HepG2 (cell line): ENCODE data around the gene TWIST2. TPM values are rescaled to one million over a fixed set of nuclear protein-coding genes. Genes with fewer than 3 reads are reported as not detected.

ENCODE experiments used
- ATAC-seq: fragments of 200-7000 bp; cut with Tn5 transposase; 3 replicates; pipeline ENCODE4 v1.9.1; 2020; ENCODE audit warnings: mild to moderate bottlenecking, moderate library complexity
- BruUV-seq: library from RNA; stranded (reverse); fragments of 400-500 nt; replicated peaks from 2 replicates; lab custom pipeline; 2021; lab: Mats Ljungman, UMichigan
- CTCF ChIA-PET: fragments of 300-600 bp; formaldehyde crosslinking; extraction: SDS; loops from one replicate; lab custom pipeline; 2021; ENCODE audit warnings: low total read pairs, inconsistent platforms, low intra/inter-chr PET ratio; lab: Yijun Ruan, JAX
- POLR2A ChIA-PET: fragments of 350-600 bp; sonication (Branson Sonifier 250); formaldehyde crosslinking; loops from one replicate; lab custom pipeline; 2020; ENCODE audit warnings: antibody characterized with exemption, inconsistent platforms; lab: Yijun Ruan, JAX
- DNase-seq: peaks from one replicate; pipeline ENCODE4 v3.0.0-alpha.2; 2015; ENCODE audit warnings: low spot score
- FAIRE-seq: peaks from 3 replicates; lab custom pipeline; 2011; peaks lifted over from hg19 to GRCh38; lab: Jason Lieb, UNC
- H2AFZ ChIP-seq: one replicate; pipeline ENCODE4 v1.6.1; 2011; ENCODE audit warnings: low read length, inconsistent platforms
- H3K27ac ChIP-seq: fragments of 300-600 bp; 3 replicates; pipeline ENCODE4 v1.8.0; 2011; ENCODE audit warnings: mixed run types, mild to moderate bottlenecking, mixed read lengths, low read length, inconsistent platforms; ENCODE audit not compliant: insufficient read depth; ENCODE audit errors: extremely low read length
- H3K27me3 ChIP-seq, 2 experiments: fragments of 200-600 bp in 1 of 2; 2 replicates in 1 of 2; 3 replicates in 1 of 2; pipeline versions ENCODE4 v1.6.0 to v1.8.0; 2011; ENCODE audit warnings: low read length in 2 of 2, mild to moderate bottlenecking in 2 of 2, moderate library complexity in 2 of 2, inconsistent platforms in 1 of 2; ENCODE audit not compliant: insufficient read depth in 2 of 2, control insufficient read depth in 1 of 2
- H3K36me3 ChIP-seq, 2 experiments: fragments of 200-600 bp in 1 of 2; replicated peaks in 1 of 2; 2 replicates in 1 of 2; 3 replicates in 1 of 2; pipeline versions ENCODE4 v1.5.1 to v1.8.0; 2011; ENCODE audit warnings: low read length in 2 of 2, inconsistent platforms in 1 of 2; ENCODE audit not compliant: insufficient read depth in 2 of 2, control insufficient read depth in 1 of 2
- H3K4me1 ChIP-seq: 2 replicates; pipeline ENCODE4 v1.5.1; 2012; ENCODE audit warnings: low read length, inconsistent platforms; ENCODE audit not compliant: insufficient read depth
- H3K4me2 ChIP-seq: 2 replicates; pipeline ENCODE4 v1.6.0; 2011; ENCODE audit warnings: low read depth, low read length, inconsistent platforms
- H3K4me3 ChIP-seq, 3 experiments: fragments of 200-600 bp in 1 of 3; sonication (generic), shearing (Covaris generic) in 1 of 3; replicated peaks in 1 of 3; 2 replicates each; pipeline ENCODE4 v1.5.1; 2011 to 2016; ENCODE audit warnings: low read length in 3 of 3, inconsistent platforms in 2 of 3, low read depth in 2 of 3, mild to moderate bottlenecking in 2 of 3, control low read depth in 1 of 3, mixed read lengths in 1 of 3; ENCODE audit not compliant: insufficient read depth in 1 of 3
- H3K79me2 ChIP-seq: one replicate; pipeline ENCODE4 v1.6.1; 2011; ENCODE audit warnings: low read length, inconsistent platforms; ENCODE audit not compliant: insufficient read depth
- H3K9ac ChIP-seq: 2 replicates; pipeline ENCODE4 v1.6.0; 2011; ENCODE audit warnings: mild to moderate bottlenecking, low read depth, low read length, inconsistent platforms; ENCODE audit not compliant: insufficient read depth
- H3K9me3 ChIP-seq: 2 replicates; pipeline ENCODE4 v1.5.1; 2012; ENCODE audit warnings: mild to moderate bottlenecking, low read length
- H4K20me1 ChIP-seq: 2 replicates; pipeline ENCODE4 v1.6.0; 2011; ENCODE audit warnings: inconsistent platforms, mild to moderate bottlenecking, low read length, moderate library complexity; ENCODE audit not compliant: insufficient read depth
- IRX3 ChIP-seq: sonication (generic); formaldehyde crosslinking; IDR thresholded peaks from 2 replicates; pipeline ENCODE4 v1.8.1; 2023; ENCODE audit warnings: mild to moderate bottlenecking, low read depth, missing genetic modification reagents, borderline replicate concordance
- KDM1A ChIP-seq: IDR thresholded peaks from 2 replicates; pipeline ENCODE4 v1.6.1; 2016; ENCODE audit warnings: missing compliant biosample characterization
- MED8 ChIP-seq: sonication (generic); formaldehyde crosslinking; IDR thresholded peaks from 2 replicates; pipeline ENCODE4 v1.8.1; 2023; ENCODE audit warnings: mild to moderate bottlenecking, missing genetic modification reagents; ENCODE audit not compliant: insufficient replicate concordance
- NRL ChIP-seq: sonication (generic); formaldehyde crosslinking; IDR thresholded peaks from 2 replicates; pipeline ENCODE4 v1.5.0; 2020; ENCODE audit warnings: missing genetic modification reagents, mild to moderate bottlenecking, moderate library complexity, borderline replicate concordance
- SRSF9 ChIP-seq: fragments of 200-400 bp; formaldehyde crosslinking; IDR thresholded peaks from 2 replicates; pipeline ENCODE4 v1.6.1; 2018; ENCODE audit warnings: borderline replicate concordance, mild to moderate bottlenecking, low read depth, low read length; ENCODE audit not compliant: insufficient read depth, poor library complexity, severe bottlenecking
- TBP ChIP-seq: sonication (generic); formaldehyde crosslinking; IDR thresholded peaks from 2 replicates; pipeline ENCODE4 v1.5.0; 2020; ENCODE audit warnings: missing genetic modification reagents
- ZEB1 ChIP-seq: IDR thresholded peaks from 2 replicates; pipeline ENCODE4 v1.6.1; 2012; ENCODE audit warnings: mild to moderate bottlenecking, low read depth, inconsistent platforms; ENCODE audit not compliant: insufficient replicate concordance
- ZNF337 ChIP-seq: sonication (generic); formaldehyde crosslinking; IDR thresholded peaks from 2 replicates; pipeline ENCODE4 v1.5.1; 2020; ENCODE audit warnings: missing genetic modification reagents, low read depth, mild to moderate bottlenecking, borderline replicate concordance
- ZNF772 ChIP-seq: sonication (generic); formaldehyde crosslinking; IDR thresholded peaks from 2 replicates; pipeline ENCODE4 v1.5.0; 2020; ENCODE audit warnings: mild to moderate bottlenecking, missing genetic modification reagents
- ZNF780A ChIP-seq: sonication (generic); formaldehyde crosslinking; IDR thresholded peaks from 2 replicates; pipeline ENCODE4 v1.8.0; 2022; ENCODE audit warnings: mild to moderate bottlenecking, missing genetic modification reagents, moderate library complexity
- WGBS: methylation state at CpG from one replicate; pipeline ENCODE4 v1.1.6; 2017; ENCODE audit warnings: low lambda C conversion rate; 5-methylcytosine and 5-hydroxymethylcytosine counted together
- in situ Hi-C: cut with HindIII; loops from 2 replicates; pipeline ENCODE4 v1.10.0; 2017; ENCODE audit warnings: low pct_unique_long_range_greater_than_20kb; ENCODE audit not compliant: extremely low pct_ligation_motif_present
- intact Hi-C: fragments of 100-400 bp; cut with micrococcal nuclease; formaldehyde crosslinking; loops from one replicate; pipeline ENCODE4 v1.10.0; 2022; ENCODE audit not compliant: unreplicated experiment
- polyA plus RNA-seq, 8 experiments: library from polyadenylated mRNA; depleted of rRNA in 3 of 8; stranded (reverse) in 7 of 8; unstranded in 1 of 8; fragments of >200 nt; fragmentation: Illumina TruSeq in 4 of 8; extraction: Trizol in 4 of 8; gene quantifications; 2 replicates each; pipeline versions ENCODE4 v1.2.1 to v1.2.3, GENCODE V29; 2011 to 2016; ENCODE audit warnings: low read depth in 4 of 8, missing spikeins in 1 of 8, mixed read lengths in 1 of 8; ENCODE audit not compliant: insufficient read depth in 1 of 8
- total RNA-seq, 5 experiments: library from RNA; depleted of rRNA; stranded (reverse); fragments of >200 nt; fragmentation: Illumina TruSeq; extraction: Trizol; gene quantifications; 2 replicates each; pipeline ENCODE4 v1.2.3, GENCODE V29; 2016; ENCODE audit warnings: low read depth in 1 of 5
- TF ChIP-seq, protein P1 (sequence below): IDR thresholded peaks from 2 replicates; pipeline ENCODE4 v1.6.1; 2016; ENCODE audit warnings: low read depth, borderline replicate concordance
- TF ChIP-seq, protein P2 (sequence below), 2 experiments: sonication (generic) in 1 of 2; formaldehyde crosslinking in 1 of 2; IDR thresholded peaks; 2 replicates each; pipeline versions ENCODE4 v1.6.1 to v1.9.0; 2014 to 2022; ENCODE audit warnings: antibody characterized with exemption in 1 of 2, borderline replicate concordance in 1 of 2, inconsistent platforms in 1 of 2, low read depth in 1 of 2, missing genetic modification reagents in 1 of 2
- TF ChIP-seq, protein P3 (sequence below): sonication (generic); formaldehyde crosslinking; IDR thresholded peaks from 2 replicates; pipeline ENCODE4 v1.4.0; 2020; ENCODE audit warnings: missing genetic modification reagents, borderline replicate concordance

TWIST2 gene
- total and polyA plus RNA-seq, 2 of the 13 experiments (the other 11 are each of a cell fraction or from before 2014, with no cell fraction given) = 0.08 to 0.11 TPM

DNA sequence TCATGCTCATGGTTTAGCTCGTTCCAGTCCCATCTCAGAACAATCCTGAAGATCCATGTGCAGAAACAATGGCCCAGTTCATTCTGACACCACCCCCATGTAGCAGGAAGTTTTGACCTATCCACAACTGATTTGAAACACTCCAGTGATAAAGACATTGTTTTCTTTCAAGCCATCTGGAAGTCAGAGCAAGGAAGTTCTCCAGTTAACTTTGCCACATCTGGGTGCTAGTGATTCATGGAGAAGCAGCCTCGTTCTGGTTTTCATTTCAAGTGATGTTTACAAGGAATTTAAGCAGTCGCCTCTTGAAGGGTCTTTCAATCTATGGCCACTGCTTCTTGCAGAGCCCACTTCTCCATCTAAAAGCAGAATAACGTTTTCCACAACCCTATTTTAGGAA lies 36.6 kb upstream of the TWIST2 start:
- intact Hi-C loops (no loop called here), in situ Hi-C loops (no loop called here)
- no peak overlapping the region for H3K4me3 ChIP-seq
- WGBS = 0% methylated on average over 4 of the region's 4 CpGs
- BruUV-seq = no TSS peak
- DNase-seq (no peak), ATAC-seq (no peak), FAIRE-seq (no peak)
- H3K9ac ChIP-seq = no peak overlapping the region
- H3K27me3 ChIP-seq = peaks cover 10 to 57% of the 10 kb centered on the region in 2 experiments
- no peaks in the 10 kb centered on the region for H3K36me3 ChIP-seq
- POLR2A ChIA-PET = no interaction called here
- no peak overlapping the region for H2AFZ ChIP-seq
- H3K9me3 ChIP-seq = peaks cover 17% of the 10 kb centered on the region
- no peak for TF ChIP-seq MED8
- no peak for TF ChIP-seq TBP
- TF ChIP-seq ZNF780A (CRISPR knock-in tag) = no peak
- no peak for TF ChIP-seq IRX3 (CRISPR knock-in tag)
- TF ChIP-seq ZEB1 = no peak
- TF ChIP-seq KDM1A (CRISPR knock-in tag) = no peak
- TF ChIP-seq NRL = no peak
- no peak for TF ChIP-seq ZNF337 (CRISPR knock-in tag)
- TF ChIP-seq, protein P1, sequence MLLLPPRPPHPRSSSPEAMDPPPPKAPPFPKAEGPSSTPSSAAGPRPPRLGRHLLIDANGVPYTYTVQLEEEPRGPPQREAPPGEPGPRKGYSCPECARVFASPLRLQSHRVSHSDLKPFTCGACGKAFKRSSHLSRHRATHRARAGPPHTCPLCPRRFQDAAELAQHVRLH (CRISPR knock-in tag) = no peak
- TF ChIP-seq, protein P2, sequence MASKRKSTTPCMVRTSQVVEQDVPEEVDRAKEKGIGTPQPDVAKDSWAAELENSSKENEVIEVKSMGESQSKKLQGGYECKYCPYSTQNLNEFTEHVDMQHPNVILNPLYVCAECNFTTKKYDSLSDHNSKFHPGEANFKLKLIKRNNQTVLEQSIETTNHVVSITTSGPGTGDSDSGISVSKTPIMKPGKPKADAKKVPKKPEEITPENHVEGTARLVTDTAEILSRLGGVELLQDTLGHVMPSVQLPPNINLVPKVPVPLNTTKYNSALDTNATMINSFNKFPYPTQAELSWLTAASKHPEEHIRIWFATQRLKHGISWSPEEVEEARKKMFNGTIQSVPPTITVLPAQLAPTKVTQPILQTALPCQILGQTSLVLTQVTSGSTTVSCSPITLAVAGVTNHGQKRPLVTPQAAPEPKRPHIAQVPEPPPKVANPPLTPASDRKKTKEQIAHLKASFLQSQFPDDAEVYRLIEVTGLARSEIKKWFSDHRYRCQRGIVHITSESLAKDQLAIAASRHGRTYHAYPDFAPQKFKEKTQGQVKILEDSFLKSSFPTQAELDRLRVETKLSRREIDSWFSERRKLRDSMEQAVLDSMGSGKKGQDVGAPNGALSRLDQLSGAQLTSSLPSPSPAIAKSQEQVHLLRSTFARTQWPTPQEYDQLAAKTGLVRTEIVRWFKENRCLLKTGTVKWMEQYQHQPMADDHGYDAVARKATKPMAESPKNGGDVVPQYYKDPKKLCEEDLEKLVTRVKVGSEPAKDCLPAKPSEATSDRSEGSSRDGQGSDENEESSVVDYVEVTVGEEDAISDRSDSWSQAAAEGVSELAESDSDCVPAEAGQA (IDR thresholded peaks at IDR 0.05; ENCODE audit: low read depth) = no peak
- TF ChIP-seq, protein P2 (CRISPR knock-in tag; IDR thresholded peaks at IDR 0.05; ENCODE audit: borderline replicate concordance) = no peak
- no peak for TF ChIP-seq ZNF772 (CRISPR knock-in tag)
- TF ChIP-seq, protein P3, sequence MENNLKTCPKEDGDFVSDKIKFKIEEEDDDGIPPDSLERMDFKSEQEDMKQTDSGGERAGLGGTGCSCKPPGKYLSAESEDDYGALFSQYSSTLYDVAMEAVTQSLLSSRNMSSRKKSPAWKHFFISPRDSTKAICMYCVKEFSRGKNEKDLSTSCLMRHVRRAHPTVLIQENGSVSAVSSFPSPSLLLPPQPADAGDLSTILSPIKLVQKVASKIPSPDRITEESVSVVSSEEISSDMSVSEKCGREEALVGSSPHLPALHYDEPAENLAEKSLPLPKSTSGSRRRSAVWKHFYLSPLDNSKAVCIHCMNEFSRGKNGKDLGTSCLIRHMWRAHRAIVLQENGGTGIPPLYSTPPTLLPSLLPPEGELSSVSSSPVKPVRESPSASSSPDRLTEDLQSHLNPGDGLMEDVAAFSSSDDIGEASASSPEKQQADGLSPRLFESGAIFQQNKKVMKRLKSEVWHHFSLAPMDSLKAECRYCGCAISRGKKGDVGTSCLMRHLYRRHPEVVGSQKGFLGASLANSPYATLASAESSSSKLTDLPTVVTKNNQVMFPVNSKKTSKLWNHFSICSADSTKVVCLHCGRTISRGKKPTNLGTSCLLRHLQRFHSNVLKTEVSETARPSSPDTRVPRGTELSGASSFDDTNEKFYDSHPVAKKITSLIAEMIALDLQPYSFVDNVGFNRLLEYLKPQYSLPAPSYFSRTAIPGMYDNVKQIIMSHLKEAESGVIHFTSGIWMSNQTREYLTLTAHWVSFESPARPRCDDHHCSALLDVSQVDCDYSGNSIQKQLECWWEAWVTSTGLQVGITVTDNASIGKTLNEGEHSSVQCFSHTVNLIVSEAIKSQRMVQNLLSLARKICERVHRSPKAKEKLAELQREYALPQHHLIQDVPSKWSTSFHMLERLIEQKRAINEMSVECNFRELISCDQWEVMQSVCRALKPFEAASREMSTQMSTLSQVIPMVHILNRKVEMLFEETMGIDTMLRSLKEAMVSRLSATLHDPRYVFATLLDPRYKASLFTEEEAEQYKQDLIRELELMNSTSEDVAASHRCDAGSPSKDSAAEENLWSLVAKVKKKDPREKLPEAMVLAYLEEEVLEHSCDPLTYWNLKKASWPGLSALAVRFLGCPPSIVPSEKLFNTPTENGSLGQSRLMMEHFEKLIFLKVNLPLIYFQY = no peak
- TF ChIP-seq SRSF9 = no peak
- H3K4me2 ChIP-seq = no peak overlapping the region
- CTCF ChIA-PET = no interaction called here
- no peaks in the 10 kb centered on the region for H3K79me2 ChIP-seq
- no peaks in the 10 kb centered on the region for H4K20me1 ChIP-seq
- H3K27ac ChIP-seq = no peak overlapping the region
- H3K4me1 ChIP-seq = no peaks in the 10 kb centered on the region
